ENCODE results near the gene EIF1.

EIF1 gene

GRCh38 chr17:41650794-41651624 lies 37.7 kb upstream of the EIF1 start:
- H3K9ac ChIP-seq (ENCODE audit: low read depth, low read length, poor library complexity): peak overlapping the region; percentile 60
- peak overlapping the region; percentile 73 for H3K23ac ChIP-seq (ENCODE audit: low read depth, low read length, poor library complexity)
- H3K18ac ChIP-seq (ENCODE audit: low read length): peak overlapping the region; percentile 84
- H3K4me1 ChIP-seq (ENCODE audit: control insufficient read depth in 2 of 2, insufficient read depth in 1 of 2, low read depth in 1 of 2, low read length in 2 of 2): peaks cover 3 to 17% of the 10 kb centered on the region in 2 donors
- no peak for DNase-seq (ENCODE audit: low spot score)
- H2BK5ac ChIP-seq (ENCODE audit: low read length): no peak overlapping the region
- peak overlapping the region; percentile 89 for H2BK12ac ChIP-seq (ENCODE audit: low read length)
- no peak overlapping the region for H3K27ac ChIP-seq (replicated peaks; ENCODE audit: low read length)
- H2BK15ac ChIP-seq (ENCODE audit: low read length): peak overlapping the region; percentile 85
- H3K4me3 ChIP-seq (ENCODE audit: low read length in 2 of 2): no peak overlapping the region
- no peaks in the 10 kb centered on the region for H3K36me3 ChIP-seq (replicated peaks in 1 of 2; ENCODE audit: control insufficient read depth in 2 of 2, insufficient read depth in 2 of 2, low read length in 2 of 2)
- peaks cover 0 to 3% of the 10 kb centered on the region in 2 donors for H3K9me3 ChIP-seq (replicated peaks in 1 of 2; ENCODE audit: control insufficient read depth in 2 of 2, insufficient read depth in 1 of 2, low read depth in 1 of 2, low read length in 2 of 2)
- H3K4me2 ChIP-seq (ENCODE audit: insufficient read depth, low read length, poor library complexity, severe bottlenecking): no peak overlapping the region
- WGBS, 2 donors (ENCODE audit: extremely low coverage in 2 of 2, insufficient read length in 2 of 2, insufficient replicate concordance in 1 of 2): no CpG with 5 or more reads among the region's 15 CpGs
- H3K4ac ChIP-seq (ENCODE audit: low read length): peak overlapping the region; percentile 76
- H3K27me3 ChIP-seq (ENCODE audit: control insufficient read depth in 3 of 3, insufficient read depth in 3 of 3, low read depth in 1 of 3, low read length in 3 of 3): peaks cover 0 to 14% (median 2%) of the 10 kb centered on the region in 3 experiments
- H2AFZ ChIP-seq (ENCODE audit: low read length): peak overlapping the region; percentile 57
- peak overlapping the region; percentile 81 for H2BK120ac ChIP-seq (ENCODE audit: low read depth, low read length)
- H3K14ac ChIP-seq (ENCODE audit: low read length): peak overlapping the region; percentile 94
- H3K79me1 ChIP-seq (ENCODE audit: low read depth, low read length): no peaks in the 10 kb centered on the region
- no peak overlapping the region for H4K91ac ChIP-seq (ENCODE audit: low read depth, low read length, poor library complexity)
- peak overlapping the region; percentile 53 for H2AK5ac ChIP-seq (ENCODE audit: low read depth, low read length)
- H4K8ac ChIP-seq (ENCODE audit: low read depth, low read length): no peak overlapping the region

GRCh38 chr17:41651625-41652460 lies 36.8 kb upstream of the EIF1 start:
- Histone ChIP-seq H3K27me3 (ENCODE audit: control insufficient read depth in 3 of 3, insufficient read depth in 3 of 3, low read depth in 1 of 3, low read length in 3 of 3) (peaks cover 0 to 22% (median 2%) of the 10 kb centered on the region in 3 experiments), H3K14ac (ENCODE audit: low read length) (no peak overlapping the region), H3K4me2 (ENCODE audit: insufficient read depth, low read length, poor library complexity, severe bottlenecking) (no peak overlapping the region), H3K23ac (ENCODE audit: low read depth, low read length, poor library complexity) (peak overlapping the region; percentile 60), H2BK12ac (ENCODE audit: low read length) (peak overlapping the region; percentile 73), H3K79me1 (ENCODE audit: low read depth, low read length) (no peaks in the 10 kb centered on the region), H3K36me3 (replicated peaks in 1 of 2; ENCODE audit: control insufficient read depth in 2 of 2, insufficient read depth in 2 of 2, low read length in 2 of 2) (no peaks in the 10 kb centered on the region), H3K27ac (replicated peaks; ENCODE audit: low read length) (no peak overlapping the region), H2AK5ac (ENCODE audit: low read depth, low read length) (peak overlapping the region; percentile 53), H2BK5ac (ENCODE audit: low read length) (no peak overlapping the region), H3K9ac (ENCODE audit: low read depth, low read length, poor library complexity) (peak overlapping the region; percentile 5), H2BK120ac (ENCODE audit: low read depth, low read length) (no peak overlapping the region), H2BK15ac (ENCODE audit: low read length) (peak overlapping the region; percentile 96), H4K91ac (ENCODE audit: low read depth, low read length, poor library complexity) (peak overlapping the region; percentile 0), H3K18ac (ENCODE audit: low read length) (peak overlapping the region; percentile 84), H4K8ac (ENCODE audit: low read depth, low read length) (no peak overlapping the region), H3K4me3 (ENCODE audit: low read length in 2 of 2) (peak overlapping the region in 1 of 2 donors; percentile 65), H2AFZ (ENCODE audit: low read length) (peak overlapping the region; percentile 57), H3K4me1 (ENCODE audit: control insufficient read depth in 2 of 2, insufficient read depth in 1 of 2, low read depth in 1 of 2, low read length in 2 of 2) (peaks cover 3 to 21% of the 10 kb centered on the region in 2 donors), H3K4ac (ENCODE audit: low read length) (peak overlapping the region; percentile 76), H3K9me3 (replicated peaks in 1 of 2; ENCODE audit: control insufficient read depth in 2 of 2, insufficient read depth in 1 of 2, low read depth in 1 of 2, low read length in 2 of 2) (peaks cover 0 to 3% of the 10 kb centered on the region in 2 donors)
- no peak for DNase-seq (ENCODE audit: low spot score)
- WGBS, 2 donors (ENCODE audit: extremely low coverage in 2 of 2, insufficient read length in 2 of 2, insufficient replicate concordance in 1 of 2): 100% methylated on average over 1 of the region's 13 CpGs; no CpG with 5 or more reads in 1 of the 2 donors

GRCh38 chr17:41652461-41652970 lies 36.2 kb upstream of the EIF1 start:
- Histone ChIP-seq H3K14ac (ENCODE audit: low read length) (no peak overlapping the region), H3K9ac (ENCODE audit: low read depth, low read length, poor library complexity) (no peak overlapping the region), H3K4me1 (ENCODE audit: control insufficient read depth in 2 of 2, insufficient read depth in 1 of 2, low read depth in 1 of 2, low read length in 2 of 2) (peaks cover 3 to 20% of the 10 kb centered on the region in 2 donors), H2AK5ac (ENCODE audit: low read depth, low read length) (peak overlapping the region; percentile 76), H3K23ac (ENCODE audit: low read depth, low read length, poor library complexity) (no peak overlapping the region), H3K4ac (ENCODE audit: low read length) (no peak overlapping the region), H3K18ac (ENCODE audit: low read length) (peak overlapping the region; percentile 92), H2BK5ac (ENCODE audit: low read length) (no peak overlapping the region), H3K36me3 (replicated peaks in 1 of 2; ENCODE audit: control insufficient read depth in 2 of 2, insufficient read depth in 2 of 2, low read length in 2 of 2) (no peaks in the 10 kb centered on the region), H3K4me3 (ENCODE audit: low read length in 2 of 2) (peak overlapping the region in 1 of 2 donors; percentile 9), H3K9me3 (replicated peaks in 1 of 2; ENCODE audit: control insufficient read depth in 2 of 2, insufficient read depth in 1 of 2, low read depth in 1 of 2, low read length in 2 of 2) (peaks cover 0 to 3% of the 10 kb centered on the region in 2 donors), H2AFZ (ENCODE audit: low read length) (no peak overlapping the region), H3K4me2 (ENCODE audit: insufficient read depth, low read length, poor library complexity, severe bottlenecking) (no peak overlapping the region), H2BK120ac (ENCODE audit: low read depth, low read length) (no peak overlapping the region), H3K27me3 (ENCODE audit: control insufficient read depth in 3 of 3, insufficient read depth in 3 of 3, low read depth in 1 of 3, low read length in 3 of 3) (peaks cover 0 to 29% (median 2%) of the 10 kb centered on the region in 3 experiments), H2BK15ac (ENCODE audit: low read length) (peak overlapping the region; percentile 96), H4K8ac (ENCODE audit: low read depth, low read length) (no peak overlapping the region), H2BK12ac (ENCODE audit: low read length) (peak overlapping the region; percentile 75), H3K79me1 (ENCODE audit: low read depth, low read length) (no peaks in the 10 kb centered on the region), H3K27ac (replicated peaks; ENCODE audit: low read length) (no peak overlapping the region), H4K91ac (ENCODE audit: low read depth, low read length, poor library complexity) (no peak overlapping the region)
- DNase-seq (ENCODE audit: low spot score): no peak
- no CpG with 5 or more reads among the region's 5 CpGs for WGBS, 2 donors (ENCODE audit: extremely low coverage in 2 of 2, insufficient read length in 2 of 2, insufficient replicate concordance in 1 of 2)
